NCI-H2227 (cell line): ENCODE measurements around the gene BCAR1.
"Not testable (repeated sequence)": the region's sequence is repeated elsewhere in the genome, so short reads cannot be mapped to it uniquely, and the experiment has no call there.

Source experiments
- DNase-seq: peaks from one replicate; lab custom pipeline; 2025; ENCODE audit not compliant: unreplicated experiment; lab: John Stamatoyannopoulos, UW

BCAR1 gene

GRCh38 chr16:75240633-75241032, 10.8 kb downstream of the BCAR1 start:
- DNase-seq = not testable (repeated sequence)

DNA sequence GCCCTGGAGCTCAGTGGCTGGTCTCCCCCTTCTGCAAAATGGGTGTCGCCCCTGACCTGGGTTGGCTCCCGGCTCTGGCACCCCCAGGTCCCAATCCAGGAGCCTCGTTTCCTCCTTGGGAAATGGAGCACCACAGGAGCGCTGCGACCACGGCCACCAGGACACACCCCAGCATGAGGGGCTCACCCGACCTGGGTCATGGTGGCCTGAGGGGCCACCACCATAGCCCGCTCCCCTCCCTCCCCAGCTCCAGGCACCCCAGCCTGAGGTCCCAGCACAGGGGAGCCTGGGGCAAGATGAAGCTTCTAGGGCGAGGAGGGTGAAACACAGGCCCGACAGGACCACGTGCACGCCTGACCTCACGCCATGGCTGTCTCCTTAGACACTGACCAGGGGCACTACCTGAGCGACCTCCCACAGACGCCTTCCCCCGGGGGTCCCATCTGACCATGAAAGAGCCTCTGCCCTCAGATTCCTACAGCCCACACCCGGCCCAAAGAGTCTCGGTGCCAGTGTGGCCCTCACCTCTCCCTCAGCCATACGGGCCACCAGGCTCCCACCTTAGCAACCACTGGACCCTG, 11.8 kb downstream of the BCAR1 start:
- no peak for DNase-seq

GRCh38 chr16:75238853-75239541, 12.4 kb downstream of the BCAR1 start:
- DNase-seq = peak; percentile 15

- DNase-seq = peak; percentile 37
Measured at GRCh38 chr16:75238132-75238852, 13.1 kb downstream of the BCAR1 start.

DNA sequence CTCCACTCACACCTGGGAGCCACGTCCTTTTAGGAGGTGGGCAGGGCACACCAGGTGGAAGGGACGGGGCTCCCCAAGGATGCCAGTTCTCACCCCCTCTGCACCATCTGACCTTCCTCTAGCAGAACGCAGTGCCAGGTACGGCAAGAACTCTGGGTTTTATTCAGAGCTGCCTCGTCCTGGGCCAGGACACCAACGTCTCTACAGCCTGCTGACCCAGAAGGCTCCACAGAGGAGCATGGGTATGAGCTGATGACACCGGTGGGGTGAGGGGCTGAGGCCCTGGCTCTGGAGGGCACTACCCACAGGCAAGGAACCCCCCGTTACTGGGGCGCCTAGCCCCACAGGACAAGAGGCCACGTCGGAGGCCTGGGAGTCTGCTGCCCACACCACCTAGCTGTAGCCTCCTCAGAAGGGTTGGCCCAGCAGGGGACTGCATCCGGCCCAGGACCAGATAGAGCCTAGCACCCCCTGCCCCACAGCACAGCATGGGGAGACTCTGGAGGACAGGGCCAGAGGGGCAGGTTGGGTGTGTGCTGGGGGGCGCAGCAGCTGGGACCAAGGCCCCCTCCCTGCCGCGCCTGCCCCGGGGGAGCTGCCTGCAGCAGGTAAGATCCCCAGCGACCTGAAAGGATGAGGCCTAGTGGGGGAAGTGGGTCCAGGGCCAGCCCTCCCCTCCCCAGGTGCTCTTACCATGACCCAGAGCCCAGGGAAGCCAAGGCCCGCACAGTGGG, 13.9 kb downstream of the BCAR1 start:
- no peak for DNase-seq

DNA sequence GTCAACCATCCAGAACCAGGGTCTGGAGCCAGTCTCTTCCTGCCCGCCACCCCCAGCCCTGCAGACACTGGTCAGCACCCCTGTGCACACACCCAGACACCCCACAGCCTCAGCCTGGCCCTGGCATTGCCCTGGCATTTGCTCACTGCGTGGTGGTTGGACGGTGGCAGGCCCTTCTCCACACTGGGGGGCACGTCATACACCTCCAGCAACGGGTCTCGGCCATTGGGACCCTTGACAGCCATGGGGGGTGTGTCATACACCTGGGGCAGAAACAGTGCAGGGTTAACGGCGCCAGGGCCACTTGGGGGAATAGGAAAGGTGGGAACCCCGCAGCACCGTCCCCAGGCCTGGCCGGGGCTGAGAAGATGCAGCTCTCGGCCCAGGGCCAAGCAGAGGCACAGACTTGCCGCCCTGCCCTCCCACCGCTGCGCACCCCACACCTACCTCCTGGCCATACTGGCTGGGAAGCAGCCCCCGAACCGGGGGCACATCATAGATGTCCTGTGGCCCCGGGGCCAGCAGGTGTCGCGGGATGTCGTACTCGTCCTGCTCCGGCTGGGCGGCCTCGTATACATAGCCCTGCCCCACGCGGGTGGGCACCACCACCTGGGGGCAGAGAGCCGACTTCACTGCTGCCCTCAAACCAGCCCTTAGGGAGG, 14.6 kb downstream of the BCAR1 start:
- no peak for DNase-seq

- DNase-seq = no peak
Measured at GRCh38 chr16:75236232-75236631, 15.2 kb downstream of the BCAR1 start.

DNA sequence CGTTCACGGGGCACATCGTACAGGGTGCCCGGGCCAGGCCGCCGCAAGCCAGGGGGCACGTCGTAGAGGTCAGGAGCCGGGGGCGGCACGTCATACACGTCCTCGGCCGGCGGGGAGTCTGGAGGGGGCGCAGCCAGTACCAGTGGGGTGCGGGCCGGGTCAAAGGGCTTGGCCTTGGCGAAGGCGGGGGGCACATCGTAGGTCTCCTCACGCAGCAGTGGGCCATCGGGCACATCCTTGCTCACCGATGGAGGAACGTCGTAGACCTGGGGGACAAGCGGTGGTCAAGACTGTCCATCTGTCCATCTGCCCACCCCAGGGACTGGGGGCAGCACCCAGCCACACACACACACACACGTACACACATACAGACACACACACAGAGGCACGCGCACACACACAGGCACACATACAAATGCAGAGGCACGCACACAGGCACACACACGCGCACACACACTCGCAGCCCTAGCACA, 15.7 kb downstream of the BCAR1 start:
- DNase-seq = no peak

DNA sequence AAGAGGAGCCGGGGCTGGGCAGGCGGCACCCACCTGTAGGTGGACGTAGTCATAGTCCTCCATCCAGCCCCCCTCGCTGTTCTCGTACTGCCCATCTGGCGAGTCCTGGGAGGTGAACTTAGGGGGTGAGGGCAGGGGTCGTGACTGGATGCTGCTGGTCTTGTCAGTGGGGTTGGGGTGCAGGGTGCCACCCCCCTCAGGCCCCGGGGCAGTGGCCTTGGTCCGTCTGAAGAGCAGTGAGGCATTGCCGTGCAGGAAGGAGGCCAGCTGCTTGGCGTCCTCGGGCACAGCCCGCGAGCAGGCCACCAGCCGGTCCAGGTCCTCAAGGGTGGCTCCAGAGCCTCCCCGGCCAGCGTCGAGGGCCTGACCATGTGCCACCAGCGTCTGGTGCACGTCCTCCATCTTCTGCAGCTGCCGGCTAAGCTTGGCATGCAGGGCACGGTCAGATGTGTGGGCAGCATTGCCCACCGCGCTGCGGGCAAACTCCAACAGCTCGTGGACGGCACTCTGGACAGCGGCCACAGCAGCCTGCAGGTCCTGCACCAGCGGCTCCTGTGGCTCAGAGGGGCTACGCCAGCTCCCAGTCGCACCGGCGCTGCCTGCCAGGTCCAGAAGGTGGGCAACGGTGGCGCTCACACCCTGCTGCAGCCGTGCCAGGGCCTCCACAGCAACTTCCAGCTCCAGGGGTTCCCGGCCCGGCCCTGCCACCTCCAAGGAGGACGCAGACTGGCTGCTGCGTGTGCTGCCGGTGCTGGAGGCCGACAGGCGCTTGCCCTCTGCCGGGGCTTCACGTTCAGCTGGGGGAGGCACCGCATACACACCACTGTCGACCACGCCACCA, 16.3 kb downstream of the BCAR1 start:
- no peak for DNase-seq

- no peak for DNase-seq
Measured at GRCh38 chr16:75233611-75233938, 17.8 kb downstream of the BCAR1 start.

- no peak for DNase-seq
Measured at GRCh38 chr16:75231570-75231969, 19.9 kb downstream of the BCAR1 start.

DNA sequence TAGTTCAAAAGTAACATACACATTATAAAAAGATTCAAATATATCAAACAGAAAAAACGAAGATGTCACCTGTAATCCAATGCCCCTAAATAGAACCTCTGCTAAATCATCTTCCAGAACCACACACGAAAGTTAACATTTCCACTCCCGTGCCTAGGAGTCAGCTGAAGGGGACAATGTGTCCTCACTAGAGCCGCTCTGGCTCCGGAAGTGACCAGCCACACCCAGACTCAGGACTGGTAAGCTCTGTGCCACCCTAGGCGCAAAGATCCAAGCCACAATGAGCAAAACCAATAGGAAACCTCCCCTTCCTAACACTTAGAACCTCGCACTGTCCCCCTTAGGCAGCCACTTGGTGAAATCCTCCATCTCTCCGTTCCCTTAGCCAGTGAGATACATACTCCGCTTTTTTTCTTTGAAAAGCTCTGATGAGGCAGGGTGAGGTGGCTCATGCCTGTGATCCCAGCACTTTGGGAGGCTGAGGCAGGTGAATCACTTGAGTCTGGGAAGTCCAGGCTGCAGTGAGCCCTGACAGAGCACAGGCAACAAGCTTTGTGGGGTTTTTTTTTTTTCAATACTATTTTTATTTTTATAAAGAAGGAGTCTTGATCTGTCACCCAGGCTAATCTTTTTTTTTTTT, 20.8 kb downstream of the BCAR1 start:
- DNase-seq = no peak

DNA sequence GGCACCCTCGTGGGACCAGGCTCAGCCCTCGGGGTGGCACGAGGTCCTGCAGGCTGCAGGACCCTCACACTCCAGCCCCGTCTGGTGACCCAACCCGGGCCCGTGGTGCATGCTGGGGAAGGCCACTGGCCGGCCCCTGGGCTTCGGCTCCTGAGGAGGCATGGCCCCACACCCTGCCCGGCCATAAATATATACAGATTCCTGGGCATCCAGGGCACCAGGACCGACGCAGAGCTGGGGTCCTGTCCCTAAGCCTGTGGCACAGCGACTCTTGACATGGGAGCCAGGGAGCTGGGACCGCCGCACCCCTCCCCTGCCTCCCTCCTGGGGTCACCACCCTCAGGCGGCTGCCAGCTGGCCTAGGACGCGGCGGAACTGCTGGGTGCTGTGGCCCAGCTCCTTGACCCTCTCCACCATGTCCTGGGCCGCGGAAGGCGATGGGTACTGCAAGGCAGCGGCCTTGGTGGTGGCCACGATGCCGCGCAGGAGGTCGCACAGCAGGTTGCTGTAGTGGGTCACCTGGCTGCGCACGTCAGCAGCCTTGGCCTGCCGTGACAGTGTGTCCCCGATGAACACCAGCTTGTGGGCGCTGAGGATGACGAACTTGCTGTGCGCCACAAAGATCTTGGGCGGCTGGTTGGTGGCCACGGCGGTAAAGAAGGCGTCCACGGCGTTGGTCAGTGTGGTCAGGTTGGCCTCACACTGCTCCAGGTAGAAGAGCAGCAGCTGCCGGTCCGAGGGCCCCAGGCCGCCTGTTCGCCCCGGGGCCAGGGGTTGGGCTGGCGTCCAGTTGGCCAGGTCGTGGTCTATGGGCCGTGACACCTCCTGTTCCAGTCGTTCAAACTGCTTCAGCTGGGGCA, 22.0 kb downstream of the BCAR1 start:
- DNase-seq = no peak

DNA sequence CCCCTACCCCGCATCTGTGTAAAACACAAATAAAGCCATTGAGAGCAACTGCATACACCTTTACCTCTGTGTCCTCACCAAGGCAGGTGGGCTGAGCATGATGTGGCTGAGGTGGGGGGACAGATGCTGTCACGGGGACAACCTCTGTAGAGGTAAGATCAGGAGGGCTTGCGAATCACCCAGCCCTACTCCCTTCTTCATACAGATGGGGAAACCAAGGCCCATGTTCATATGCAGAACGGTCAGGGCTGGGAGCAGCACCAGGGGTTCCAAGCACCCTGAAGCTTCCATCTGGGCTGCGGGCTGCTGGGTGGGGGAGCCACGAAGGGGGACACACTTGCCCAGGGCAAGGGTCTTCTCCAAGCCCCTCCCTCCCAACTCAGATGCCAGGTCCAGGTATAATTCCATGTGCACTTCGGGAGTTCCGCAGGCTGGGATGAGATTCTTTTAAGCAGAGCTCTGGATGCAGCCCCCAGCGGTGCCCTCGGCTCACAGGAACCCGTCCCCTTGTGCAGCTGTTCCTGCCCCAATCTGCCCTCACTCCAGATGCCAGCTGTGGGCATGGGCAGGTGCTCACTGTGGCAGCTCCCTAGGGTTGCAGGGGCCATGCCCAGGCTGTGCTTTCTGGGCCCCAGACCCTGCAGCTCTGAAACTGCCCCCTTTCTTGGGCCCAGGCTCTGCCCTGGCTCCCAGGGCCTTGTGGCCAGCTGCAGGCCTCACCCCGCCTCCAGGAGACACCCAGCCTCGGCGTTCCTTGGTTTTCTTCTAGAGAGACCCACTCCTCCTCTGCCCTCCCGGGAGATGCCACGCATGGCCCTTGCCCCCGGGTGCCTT, 23.1 kb downstream of the BCAR1 start:
- DNase-seq = no peak

- no peak for DNase-seq
Measured at GRCh38 chr16:75227361-75228142, 23.9 kb downstream of the BCAR1 start.

GRCh38 chr16:75226550-75227360, 24.7 kb downstream of the BCAR1 start:
- no peak for DNase-seq
